ENCODE results near the gene CBLN4.

DNA sequence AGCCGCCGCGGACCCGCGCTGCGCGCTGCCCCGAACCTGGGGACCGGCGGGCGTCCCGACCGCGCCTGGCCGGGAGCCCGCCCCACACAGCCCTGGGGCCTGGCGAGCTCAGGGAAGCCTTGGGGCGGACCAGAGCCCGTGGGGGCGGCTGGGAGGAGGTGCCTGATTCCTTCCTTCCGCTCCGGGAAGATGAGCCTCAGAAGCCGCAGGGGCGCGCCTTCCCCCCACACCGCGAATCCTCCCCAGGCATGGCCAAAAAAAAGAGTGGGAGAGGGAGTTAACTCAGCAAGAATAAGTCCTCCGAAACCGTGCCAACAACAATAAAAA, at the start of gene CBLN4:
- TF ChIP-seq, protein P1, sequence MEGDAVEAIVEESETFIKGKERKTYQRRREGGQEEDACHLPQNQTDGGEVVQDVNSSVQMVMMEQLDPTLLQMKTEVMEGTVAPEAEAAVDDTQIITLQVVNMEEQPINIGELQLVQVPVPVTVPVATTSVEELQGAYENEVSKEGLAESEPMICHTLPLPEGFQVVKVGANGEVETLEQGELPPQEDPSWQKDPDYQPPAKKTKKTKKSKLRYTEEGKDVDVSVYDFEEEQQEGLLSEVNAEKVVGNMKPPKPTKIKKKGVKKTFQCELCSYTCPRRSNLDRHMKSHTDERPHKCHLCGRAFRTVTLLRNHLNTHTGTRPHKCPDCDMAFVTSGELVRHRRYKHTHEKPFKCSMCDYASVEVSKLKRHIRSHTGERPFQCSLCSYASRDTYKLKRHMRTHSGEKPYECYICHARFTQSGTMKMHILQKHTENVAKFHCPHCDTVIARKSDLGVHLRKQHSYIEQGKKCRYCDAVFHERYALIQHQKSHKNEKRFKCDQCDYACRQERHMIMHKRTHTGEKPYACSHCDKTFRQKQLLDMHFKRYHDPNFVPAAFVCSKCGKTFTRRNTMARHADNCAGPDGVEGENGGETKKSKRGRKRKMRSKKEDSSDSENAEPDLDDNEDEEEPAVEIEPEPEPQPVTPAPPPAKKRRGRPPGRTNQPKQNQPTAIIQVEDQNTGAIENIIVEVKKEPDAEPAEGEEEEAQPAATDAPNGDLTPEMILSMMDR (IDR thresholded peaks at IDR 0.05; ENCODE audit: low read length) = no peak
- TF ChIP-seq EZH2 (optimal IDR thresholded peaks at IDR 0.05; ENCODE audit: low read depth, low read length) (no peak), EZH2phosphoT487 (IDR thresholded peaks at IDR 0.05; ENCODE audit: low read length) (no peak)

Measured in MM.1S (cell line).